ENCODE measurements around the gene VDAC2. TPM values are rescaled to one million over a fixed set of nuclear protein-coding genes. Genes with fewer than 3 reads are reported as not detected.
A peak's percentile ranks its signal among the peaks of the same experiment; 100 is the strongest.

Gene VDAC2
- total RNA-seq, 1 donor from 2014 or later = 236 TPM

DNA sequence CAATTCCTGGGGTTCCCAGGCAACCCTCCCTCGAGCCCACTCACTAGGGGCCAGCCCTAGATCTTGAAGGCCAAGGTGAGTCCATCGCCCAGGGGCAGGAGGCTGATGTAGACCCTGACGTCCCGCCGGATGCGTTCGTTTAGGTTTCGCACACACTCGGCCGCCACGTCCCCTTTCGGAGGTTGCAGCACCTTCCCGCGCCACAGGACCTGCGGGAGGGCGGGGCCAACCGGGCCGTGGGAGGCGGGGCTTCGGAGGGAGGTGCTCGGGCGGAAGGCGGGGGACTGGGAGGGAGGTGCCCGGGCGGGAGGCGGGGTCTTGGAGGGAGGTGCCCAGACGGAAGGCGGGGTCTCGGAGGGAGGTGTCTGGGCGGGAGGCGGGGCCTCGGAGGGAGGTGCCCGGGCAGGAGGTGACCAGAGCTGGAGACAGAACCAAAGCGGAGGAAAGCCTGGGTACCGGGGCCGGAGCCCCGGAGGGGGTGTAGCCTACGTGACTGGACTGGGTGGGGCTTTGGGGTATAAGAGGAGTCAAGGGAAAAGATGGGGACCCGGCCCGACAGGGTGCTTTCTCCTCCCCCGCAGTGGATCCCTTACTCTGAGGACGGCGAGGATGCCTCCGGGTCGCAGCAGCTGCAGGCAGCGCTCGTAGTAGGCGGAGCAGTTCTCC, 23.6 kb downstream of the VDAC2 start:
- H3K9ac ChIP-seq (ENCODE audit: low read depth in 1 of 3, low read length in 3 of 3) = peak overlapping the region; percentile 74 to 88 (median 82)
- peak overlapping the region; percentile 66 for H3K27ac ChIP-seq (ENCODE audit: low read depth, low read length)
- peaks cover 13 to 20% (median 17%) of the 10 kb centered on the region in 3 donors for H3K36me3 ChIP-seq (ENCODE audit: control insufficient read depth in 3 of 3, insufficient read depth in 3 of 3, low read length in 3 of 3)
- H3K27me3 ChIP-seq (ENCODE audit: control insufficient read depth in 3 of 3, insufficient read depth in 3 of 3, low read length in 3 of 3) = no peaks in the 10 kb centered on the region
- peak overlapping the region; percentile 77 to 82 (median 81) for H3K4me3 ChIP-seq (ENCODE audit: low read length in 3 of 3)
- no peaks in the 10 kb centered on the region for H3K9me3 ChIP-seq (ENCODE audit: control insufficient read depth in 3 of 3, low read length in 3 of 3)
- H3K4me1 ChIP-seq (ENCODE audit: control insufficient read depth in 3 of 3, insufficient read depth in 3 of 3, low read length in 3 of 3) = peaks cover 20 to 25% (median 24%) of the 10 kb centered on the region in 3 donors

- H3K36me3 ChIP-seq (ENCODE audit: control insufficient read depth in 3 of 3, insufficient read depth in 3 of 3, low read length in 3 of 3) = peaks cover 13 to 19% (median 16%) of the 10 kb centered on the region in 3 donors
- H3K9me3 ChIP-seq (ENCODE audit: control insufficient read depth in 3 of 3, low read length in 3 of 3) = no peaks in the 10 kb centered on the region
- H3K4me3 ChIP-seq (ENCODE audit: low read length in 3 of 3) = peak overlapping the region; percentile 77 to 82 (median 81)
- H3K27me3 ChIP-seq (ENCODE audit: control insufficient read depth in 3 of 3, insufficient read depth in 3 of 3, low read length in 3 of 3) = no peaks in the 10 kb centered on the region
- peak overlapping the region; percentile 74 to 88 (median 82) for H3K9ac ChIP-seq (ENCODE audit: low read depth in 1 of 3, low read length in 3 of 3)
- peaks cover 20 to 24% (median 24%) of the 10 kb centered on the region in 3 donors for H3K4me1 ChIP-seq (ENCODE audit: control insufficient read depth in 3 of 3, insufficient read depth in 3 of 3, low read length in 3 of 3)
- peak overlapping the region; percentile 66 for H3K27ac ChIP-seq (ENCODE audit: low read depth, low read length)
These were observed 24.2 kb downstream of the VDAC2 start for GRCh38 chr10:75234683-75235374.

- peak within 1 kb of the TSS; percentile 77 to 82 (median 81) for H3K4me3 ChIP-seq (ENCODE audit: low read length in 3 of 3)
- no peaks in the 10 kb centered on the region for H3K27me3 ChIP-seq (ENCODE audit: control insufficient read depth in 3 of 3, insufficient read depth in 3 of 3, low read length in 3 of 3)
- peaks cover 11 to 16% (median 13%) of the 10 kb centered on the region in 3 donors for H3K36me3 ChIP-seq (ENCODE audit: control insufficient read depth in 3 of 3, insufficient read depth in 3 of 3, low read length in 3 of 3)
- H3K9ac ChIP-seq (ENCODE audit: low read depth in 1 of 3, low read length in 3 of 3) = peak within 1 kb of the TSS; percentile 74 to 88 (median 82)
- no peaks in the 10 kb centered on the region for H3K9me3 ChIP-seq (ENCODE audit: control insufficient read depth in 3 of 3, low read length in 3 of 3)
- peaks cover 15 to 24% (median 21%) of the 10 kb centered on the region in 3 donors for H3K4me1 ChIP-seq (ENCODE audit: control insufficient read depth in 3 of 3, insufficient read depth in 3 of 3, low read length in 3 of 3)
- H3K27ac ChIP-seq (ENCODE audit: low read depth, low read length) = peak within 1 kb of the TSS; percentile 66
These were observed 25.0 kb downstream of the VDAC2 start, which contains the start of gene COMTD1 for GRCh38 chr10:75235375-75236177. TSS of gene COMTD1 (minus strand) at chr10:75235957. CDS start at chr10:75235928, 29 bp downstream.

- H3K9ac ChIP-seq (ENCODE audit: low read depth in 1 of 3, low read length in 3 of 3) = peak overlapping the region in 2 of 3 donors; percentile 59 to 88
- H3K4me1 ChIP-seq (ENCODE audit: control insufficient read depth in 3 of 3, insufficient read depth in 3 of 3, low read length in 3 of 3) = peaks cover 13 to 24% (median 21%) of the 10 kb centered on the region in 3 donors
- H3K9me3 ChIP-seq (ENCODE audit: control insufficient read depth in 3 of 3, low read length in 3 of 3) = no peaks in the 10 kb centered on the region
- peaks cover 10 to 12% (median 10%) of the 10 kb centered on the region in 3 donors for H3K36me3 ChIP-seq (ENCODE audit: control insufficient read depth in 3 of 3, insufficient read depth in 3 of 3, low read length in 3 of 3)
- no peaks in the 10 kb centered on the region for H3K27me3 ChIP-seq (ENCODE audit: control insufficient read depth in 3 of 3, insufficient read depth in 3 of 3, low read length in 3 of 3)
- peak overlapping the region in 1 of 3 donors; percentile 82 for H3K4me3 ChIP-seq (ENCODE audit: low read length in 3 of 3)
- no peak overlapping the region for H3K27ac ChIP-seq (ENCODE audit: low read depth, low read length)
These were observed 25.7 kb downstream of the VDAC2 start for GRCh38 chr10:75236178-75236825.

DNA sequence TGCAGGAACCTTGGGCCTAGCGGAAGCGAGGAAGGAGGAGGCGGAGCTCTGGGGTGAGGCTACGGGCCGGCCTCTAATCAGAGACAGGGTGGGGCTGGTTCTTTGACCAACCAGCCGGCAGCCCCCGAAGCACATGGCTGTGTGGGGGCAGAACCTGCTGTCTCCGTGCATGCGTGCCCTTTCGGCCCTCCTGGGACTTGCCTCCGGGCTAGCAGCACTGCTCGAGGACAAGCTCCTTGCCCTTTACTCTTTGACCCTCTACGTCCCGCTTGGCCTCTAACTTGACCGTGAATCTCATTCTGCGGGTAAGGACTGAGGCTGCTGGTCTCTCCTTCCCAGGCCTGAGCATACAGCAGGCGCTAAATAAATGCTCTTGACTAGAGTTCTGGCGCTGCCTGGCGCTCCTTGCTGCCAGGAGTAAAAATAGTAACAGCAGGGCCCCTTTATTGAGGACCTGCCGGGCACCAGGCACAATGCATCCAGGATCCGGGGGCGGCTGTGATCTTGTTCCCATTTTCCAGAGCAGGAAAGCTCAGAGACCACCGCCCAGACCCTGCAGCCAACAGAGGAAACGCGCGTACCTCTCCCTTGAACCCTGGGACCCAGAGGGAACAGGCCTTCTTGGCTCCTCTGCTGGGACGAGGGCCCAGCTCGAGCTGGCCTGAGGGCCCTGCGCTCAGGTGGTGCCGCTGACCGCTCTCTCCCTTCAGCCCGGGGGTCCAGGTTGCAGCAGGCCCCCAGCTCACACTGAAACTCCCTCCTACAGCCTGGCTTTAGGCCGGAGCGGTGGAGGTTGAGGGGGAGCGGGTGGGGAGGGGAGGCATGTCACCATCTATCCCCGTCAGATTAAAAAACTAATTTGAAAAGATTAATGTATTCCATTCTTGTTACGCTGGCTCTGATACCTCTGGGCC, 27.8 kb downstream of the VDAC2 start:
- H3K9ac ChIP-seq (ENCODE audit: low read depth in 1 of 3, low read length in 3 of 3) = no peak overlapping the region
- peaks cover 13 to 23% (median 19%) of the 10 kb centered on the region in 3 donors for H3K4me1 ChIP-seq (ENCODE audit: control insufficient read depth in 3 of 3, insufficient read depth in 3 of 3, low read length in 3 of 3)
- H3K4me3 ChIP-seq (ENCODE audit: low read length in 3 of 3) = no peak overlapping the region
- no peaks in the 10 kb centered on the region for H3K9me3 ChIP-seq (ENCODE audit: control insufficient read depth in 3 of 3, low read length in 3 of 3)
- H3K36me3 ChIP-seq (ENCODE audit: control insufficient read depth in 3 of 3, insufficient read depth in 3 of 3, low read length in 3 of 3) = no peaks in the 10 kb centered on the region
- no peak overlapping the region for H3K27ac ChIP-seq (ENCODE audit: low read depth, low read length)
- no peaks in the 10 kb centered on the region for H3K27me3 ChIP-seq (ENCODE audit: control insufficient read depth in 3 of 3, insufficient read depth in 3 of 3, low read length in 3 of 3)

DNA sequence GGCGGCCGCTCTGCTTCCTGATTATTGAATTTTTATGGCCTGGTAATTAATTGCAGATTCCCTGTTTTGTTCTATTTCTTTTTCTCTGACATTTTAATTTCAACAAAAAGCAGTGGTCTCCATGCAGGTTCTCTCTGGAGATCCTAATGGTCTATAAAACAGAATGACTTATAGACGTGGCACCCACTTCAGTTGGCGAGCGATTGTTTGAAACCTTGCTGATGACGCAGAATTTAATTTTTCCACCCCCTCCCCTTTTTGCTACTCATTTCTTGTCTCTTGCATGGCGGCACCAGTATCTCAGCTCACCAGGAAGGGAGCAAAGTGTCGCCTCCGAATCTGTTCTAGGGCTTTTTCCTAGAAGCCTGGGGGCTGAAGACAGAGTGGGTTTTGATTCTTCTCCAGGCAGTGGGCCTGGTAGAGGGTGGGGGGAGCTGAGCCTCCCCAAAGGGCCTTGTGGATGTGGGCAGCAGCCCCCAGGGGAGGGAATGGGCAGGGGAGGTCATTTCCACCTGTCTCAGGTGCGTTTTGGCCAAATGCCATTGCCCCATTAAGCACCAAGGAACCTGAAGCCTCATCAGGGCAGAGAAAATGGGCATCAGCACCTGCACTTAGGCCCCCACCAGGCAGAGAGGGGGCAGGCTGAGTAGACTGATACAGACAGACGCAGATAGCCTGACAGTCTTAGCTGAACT, 28.6 kb downstream of the VDAC2 start:
- Histone ChIP-seq H3K9ac (ENCODE audit: low read depth in 1 of 3, low read length in 3 of 3) (no peak overlapping the region), H3K27ac (ENCODE audit: low read depth, low read length) (no peak overlapping the region), H3K36me3 (ENCODE audit: control insufficient read depth in 3 of 3, insufficient read depth in 3 of 3, low read length in 3 of 3) (no peaks in the 10 kb centered on the region), H3K27me3 (ENCODE audit: control insufficient read depth in 3 of 3, insufficient read depth in 3 of 3, low read length in 3 of 3) (no peaks in the 10 kb centered on the region), H3K9me3 (ENCODE audit: control insufficient read depth in 3 of 3, low read length in 3 of 3) (no peaks in the 10 kb centered on the region), H3K4me1 (ENCODE audit: control insufficient read depth in 3 of 3, insufficient read depth in 3 of 3, low read length in 3 of 3) (peaks cover 13 to 17% (median 15%) of the 10 kb centered on the region in 3 donors), H3K4me3 (ENCODE audit: low read length in 3 of 3) (no peak overlapping the region)

DNA sequence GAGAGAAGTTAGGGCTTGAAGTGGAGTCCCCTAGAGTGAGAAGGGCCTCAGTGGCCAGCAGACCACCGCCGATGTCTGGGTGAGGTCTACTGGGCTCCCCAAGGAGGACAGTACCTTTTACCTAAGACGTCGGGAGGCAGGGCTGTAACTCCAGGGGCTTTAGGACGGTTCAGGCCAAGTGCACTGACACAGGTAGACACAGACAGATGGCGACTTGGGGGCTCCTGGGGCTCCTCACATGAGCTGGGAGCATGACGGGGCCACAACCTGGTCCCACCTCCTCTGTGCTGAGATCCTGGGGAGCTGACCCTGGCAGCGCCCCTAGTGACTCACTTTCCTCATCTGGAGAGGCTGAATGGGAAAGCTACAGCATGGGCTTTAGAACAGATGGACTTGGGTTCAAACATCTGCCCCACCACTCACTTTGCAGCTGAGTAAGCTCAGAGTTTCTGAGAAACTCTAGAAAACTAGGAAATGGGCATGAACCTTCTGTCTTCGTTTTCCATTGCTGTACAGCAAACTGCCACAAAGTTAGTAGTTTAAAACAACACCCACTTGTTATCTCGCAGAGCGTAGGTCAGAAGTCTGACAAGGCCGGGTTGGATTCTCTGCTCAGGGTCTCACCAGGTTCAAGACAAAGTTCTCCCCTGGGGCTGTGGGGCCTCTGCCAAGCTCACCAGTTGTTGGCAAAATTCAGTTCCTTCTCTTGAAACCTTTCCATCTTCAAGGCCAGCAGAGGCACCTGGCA, 29.9 kb downstream of the VDAC2 start:
- H3K4me1 ChIP-seq (ENCODE audit: control insufficient read depth in 3 of 3, insufficient read depth in 3 of 3, low read length in 3 of 3) = peaks cover under 1 to 5% (median 4%) of the 10 kb centered on the region in 3 donors
- H3K36me3 ChIP-seq (ENCODE audit: control insufficient read depth in 3 of 3, insufficient read depth in 3 of 3, low read length in 3 of 3) = no peaks in the 10 kb centered on the region
- H3K27ac ChIP-seq (ENCODE audit: low read depth, low read length) = no peak overlapping the region
- H3K4me3 ChIP-seq (ENCODE audit: low read length in 3 of 3) = no peak overlapping the region
- no peak overlapping the region for H3K9ac ChIP-seq (ENCODE audit: low read depth in 1 of 3, low read length in 3 of 3)
- H3K9me3 ChIP-seq (ENCODE audit: control insufficient read depth in 3 of 3, low read length in 3 of 3) = no peaks in the 10 kb centered on the region
- H3K27me3 ChIP-seq (ENCODE audit: control insufficient read depth in 3 of 3, insufficient read depth in 3 of 3, low read length in 3 of 3) = no peaks in the 10 kb centered on the region

DNA sequence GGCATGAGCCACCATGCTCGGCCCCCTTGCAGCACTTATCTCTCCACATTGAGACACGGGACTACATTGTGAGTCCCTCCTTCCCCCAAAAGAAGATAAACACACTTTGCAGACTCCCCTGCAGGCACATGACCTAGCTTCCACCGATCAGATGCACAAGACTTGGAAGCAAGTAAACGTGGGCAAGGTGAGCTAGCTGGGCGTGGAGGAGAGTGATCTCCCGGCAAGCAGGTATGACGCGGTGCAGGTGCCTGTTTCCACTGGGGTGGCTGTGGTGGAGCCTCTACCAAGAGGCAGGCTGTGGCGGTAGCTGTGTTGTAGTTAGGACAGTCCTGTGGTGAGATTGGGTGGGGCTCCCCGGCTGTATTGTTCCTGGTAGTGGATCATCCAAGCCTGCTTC, 32.8 kb downstream of the VDAC2 start:
- no peak overlapping the region for H3K4me3 ChIP-seq (ENCODE audit: low read length in 3 of 3)
- H3K9me3 ChIP-seq (ENCODE audit: control insufficient read depth in 3 of 3, low read length in 3 of 3) = no peaks in the 10 kb centered on the region
- H3K27me3 ChIP-seq (ENCODE audit: control insufficient read depth in 3 of 3, insufficient read depth in 3 of 3, low read length in 3 of 3) = no peaks in the 10 kb centered on the region
- H3K27ac ChIP-seq (ENCODE audit: low read depth, low read length) = no peak overlapping the region
- H3K4me1 ChIP-seq (ENCODE audit: control insufficient read depth in 3 of 3, insufficient read depth in 3 of 3, low read length in 3 of 3) = peaks cover 0 to 5% (median 0%) of the 10 kb centered on the region in 3 donors
- no peak overlapping the region for H3K9ac ChIP-seq (ENCODE audit: low read depth in 1 of 3, low read length in 3 of 3)
- H3K36me3 ChIP-seq (ENCODE audit: control insufficient read depth in 3 of 3, insufficient read depth in 3 of 3, low read length in 3 of 3) = no peaks in the 10 kb centered on the region
